Esophagus muscularis mucosa (tissue), 4 donors: ENCODE measurements around the gene SMPD2. TPM values are rescaled to one million over a fixed set of nuclear protein-coding genes. Genes with fewer than 3 reads are reported as not detected.

Experiments used
- DNase-seq: peaks from one replicate; pipeline ENCODE4 v3.0.0-alpha.2; 2017; ENCODE audit errors: extremely low spot score
- H3K27ac ChIP-seq, 4 donors: fragments of 200-600 bp; sonication (generic); replicated peaks in 1 of 4; 1 replicate in 3 of 4; 2 replicates in 1 of 4; pipeline ENCODE4 v1.5.1; 2016 to 2019; ENCODE audit warnings: mild to moderate bottlenecking in 1 of 4
- H3K27me3 ChIP-seq, 4 donors: fragments of 200-600 bp; sonication (generic); one replicate each; pipeline versions ENCODE4 v1.5.1 to v1.6.0; 2016 to 2019
- H3K36me3 ChIP-seq, 4 donors: fragments of 200-600 bp; sonication (generic); one replicate each; pipeline ENCODE4 v1.5.1; 2016 to 2019
- H3K4me1 ChIP-seq, 4 donors: fragments of 200-600 bp; sonication (generic); one replicate each; pipeline ENCODE4 v1.5.1; 2016 to 2019
- H3K4me3 ChIP-seq, 4 donors: fragments of 200-600 bp; sonication (generic); 1 replicate in 2 of 4; 2 replicates in 2 of 4; pipeline ENCODE4 v1.5.1; 2016 to 2019; ENCODE audit warnings: mild to moderate bottlenecking in 4 of 4, moderate library complexity in 1 of 4
- H3K9me3 ChIP-seq, 4 donors: fragments of 200-600 bp; sonication (generic); 1 replicate in 3 of 4; 2 replicates in 1 of 4; pipeline ENCODE4 v1.5.1; 2016 to 2019
- EP300 ChIP-seq: sonication (generic); formaldehyde crosslinking; IDR thresholded peaks from one replicate; pipeline ENCODE4 v1.6.1; 2017; ENCODE audit warnings: antibody characterized with exemption
- POLR2A ChIP-seq: fragments of 450-650 bp; IDR thresholded peaks from one replicate; pipeline ENCODE4 v1.6.1; 2017; ENCODE audit warnings: antibody characterized with exemption, moderate library complexity, mild to moderate bottlenecking, low read depth
- POLR2AphosphoS5 ChIP-seq, 2 donors: sonication (generic); formaldehyde crosslinking; IDR thresholded peaks; one replicate each; pipeline ENCODE4 v1.6.1; 2017; ENCODE audit warnings: antibody characterized with exemption in 2 of 2
- whole genome bisulfite sequencing: methylation state at CpG from one replicate; pipeline ENCODE4 v1.1.5; 2018; 5-methylcytosine and 5-hydroxymethylcytosine counted together
- intact Hi-C: fragments of 100-400 bp; cut with DNase I; formaldehyde crosslinking; loops from one replicate; pipeline ENCODE4 v1.15.1; 2023
- total RNA-seq, 4 donors: library from RNA; depleted of rRNA; stranded (reverse); fragments of >200 nt; gene quantifications; one replicate each; pipeline versions ENCODE4 v1.1.0 to v1.2.1, GENCODE V29; 2016
- TF ChIP-seq, protein P1 (sequence below), 3 experiments: fragments of 200-600 bp in 2 of 3; fragments of 450-650 bp in 1 of 3; sonication (generic) in 2 of 3; IDR thresholded peaks; one replicate each; pipeline ENCODE4 v1.5.1; 2017 to 2019; ENCODE audit warnings: antibody characterized with exemption in 3 of 3, mild to moderate bottlenecking in 2 of 3, moderate library complexity in 1 of 3

The SMPD2 gene
- total RNA-seq, 4 donors from 2014 or later, result 4.6 to 7.6 (median 6.4) TPM

DNA sequence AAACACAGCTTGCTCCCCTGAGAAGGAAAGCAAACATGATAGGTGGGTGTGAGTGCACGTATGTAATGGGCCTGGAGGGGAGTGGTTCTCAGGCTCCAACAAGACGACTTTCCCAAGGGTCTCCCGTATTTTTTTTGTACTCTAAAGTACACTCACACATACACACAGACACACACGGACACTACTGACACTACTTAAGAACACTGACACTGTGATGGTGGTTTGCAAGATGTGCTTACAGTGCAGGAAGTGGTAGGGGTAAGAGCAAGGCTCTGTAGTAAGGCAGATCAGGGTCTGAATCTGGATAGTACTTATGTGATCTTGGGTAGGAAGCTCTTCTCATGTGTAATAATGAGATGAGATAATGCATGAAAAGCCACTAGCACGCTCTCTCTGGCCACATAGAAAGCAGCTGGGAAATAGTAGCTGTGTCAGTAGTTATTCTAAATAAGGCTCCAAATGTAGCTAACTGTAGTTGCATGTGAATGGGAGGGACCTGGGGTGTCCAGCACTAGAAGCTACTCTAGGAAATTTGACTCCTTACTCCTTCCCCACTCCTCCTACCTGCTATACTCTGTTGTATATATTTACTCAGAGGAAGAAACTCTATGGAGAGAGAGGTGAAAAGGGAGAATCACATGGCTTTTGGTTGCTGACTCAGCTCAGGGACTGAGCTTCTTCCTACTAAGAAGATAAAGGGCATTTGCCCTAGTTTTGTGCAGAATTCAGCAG is 50.8 kb downstream of the SMPD2 start:
- Histone ChIP-seq H3K36me3 (no peaks in the 10 kb centered on the region), H3K27ac (no peak overlapping the region), H3K27me3 (no peaks in the 10 kb centered on the region), H3K9me3 (no peaks in the 10 kb centered on the region), H3K4me3 (no peak overlapping the region), H3K4me1 (no peaks in the 10 kb centered on the region)
- 62% methylated on average over 5 of the region's 5 CpGs for WGBS
- no peak for DNase-seq
- TF ChIP-seq POLR2A (no peak), EP300 (no peak), POLR2AphosphoS5 (IDR thresholded peaks at IDR 0.05) (no peak)
- TF ChIP-seq, protein P1, sequence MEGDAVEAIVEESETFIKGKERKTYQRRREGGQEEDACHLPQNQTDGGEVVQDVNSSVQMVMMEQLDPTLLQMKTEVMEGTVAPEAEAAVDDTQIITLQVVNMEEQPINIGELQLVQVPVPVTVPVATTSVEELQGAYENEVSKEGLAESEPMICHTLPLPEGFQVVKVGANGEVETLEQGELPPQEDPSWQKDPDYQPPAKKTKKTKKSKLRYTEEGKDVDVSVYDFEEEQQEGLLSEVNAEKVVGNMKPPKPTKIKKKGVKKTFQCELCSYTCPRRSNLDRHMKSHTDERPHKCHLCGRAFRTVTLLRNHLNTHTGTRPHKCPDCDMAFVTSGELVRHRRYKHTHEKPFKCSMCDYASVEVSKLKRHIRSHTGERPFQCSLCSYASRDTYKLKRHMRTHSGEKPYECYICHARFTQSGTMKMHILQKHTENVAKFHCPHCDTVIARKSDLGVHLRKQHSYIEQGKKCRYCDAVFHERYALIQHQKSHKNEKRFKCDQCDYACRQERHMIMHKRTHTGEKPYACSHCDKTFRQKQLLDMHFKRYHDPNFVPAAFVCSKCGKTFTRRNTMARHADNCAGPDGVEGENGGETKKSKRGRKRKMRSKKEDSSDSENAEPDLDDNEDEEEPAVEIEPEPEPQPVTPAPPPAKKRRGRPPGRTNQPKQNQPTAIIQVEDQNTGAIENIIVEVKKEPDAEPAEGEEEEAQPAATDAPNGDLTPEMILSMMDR (IDR thresholded peaks at IDR 0.05), result no peak
- intact Hi-C loops, result no loop called here

Other genes starting within 250 kb of the SMPD2 start
- gene CD164, start 58.3 kb upstream of the SMPD2 start, total RNA-seq, result 100 to 1,000 TPM in 3 of 4 donors, 10 to 100 TPM in 1; 94.4 to 139 (median 120) TPM
- 1 to 10 TPM; 2.2 to 9.2 (median 5.5) TPM for gene PPIL6, start 96 bp upstream of the SMPD2 start, total RNA-seq
- 10 to 100 TPM; 20.0 to 27.1 (median 23.5) TPM for gene MICAL1, start 15.0 kb downstream of the SMPD2 start, total RNA-seq
- 1 to 10 TPM; 5.3 to 6.4 (median 5.9) TPM for gene ZBTB24, start 42.5 kb downstream of the SMPD2 start, total RNA-seq